Suprapubic skin (tissue), 4 donors: ENCODE data around the gene PLXNB2. TPM values are rescaled to one million over a fixed set of nuclear protein-coding genes. Genes with fewer than 3 reads are reported as not detected.

ENCODE experiments used
- DNase-seq, 2 donors: peaks; one replicate each; pipeline ENCODE4 v3.0.0-alpha.2; 2019; ENCODE audit warnings: low spot score in 2 of 2
- H3K27ac ChIP-seq: fragments of 200-600 bp; sonication (generic); one replicate; pipeline ENCODE4 v1.5.1; 2019
- H3K27me3 ChIP-seq: fragments of 200-600 bp; sonication (generic); one replicate; pipeline ENCODE4 v1.5.1; 2019
- H3K36me3 ChIP-seq: fragments of 200-600 bp; sonication (generic); one replicate; pipeline ENCODE4 v1.5.1; 2019
- H3K4me1 ChIP-seq: fragments of 200-600 bp; sonication (generic); one replicate; pipeline ENCODE4 v1.5.1; 2019
- H3K4me3 ChIP-seq: fragments of 200-600 bp; sonication (generic); one replicate; pipeline ENCODE4 v1.5.1; 2019; ENCODE audit warnings: mild to moderate bottlenecking
- H3K9me3 ChIP-seq: fragments of 200-600 bp; sonication (generic); one replicate; pipeline ENCODE4 v1.5.1; 2019
- EP300 ChIP-seq: sonication (generic); formaldehyde crosslinking; IDR thresholded peaks from one replicate; pipeline ENCODE4 v1.6.1; 2017; ENCODE audit warnings: antibody characterized with exemption
- POLR2A ChIP-seq, 2 donors: fragments of 450-650 bp; IDR thresholded peaks; one replicate each; pipeline ENCODE4 v1.6.1; 2017; ENCODE audit warnings: antibody characterized with exemption in 2 of 2, mild to moderate bottlenecking in 2 of 2, moderate library complexity in 2 of 2
- POLR2AphosphoS5 ChIP-seq, 3 donors: sonication (generic); formaldehyde crosslinking; IDR thresholded peaks; one replicate each; pipeline ENCODE4 v1.6.1; 2017; ENCODE audit warnings: antibody characterized with exemption in 3 of 3
- WGBS: methylation state at CpG from one replicate; pipeline ENCODE4 v1.1.5; 2018; 5-methylcytosine and 5-hydroxymethylcytosine counted together
- total RNA-seq, 4 donors: library from RNA; depleted of rRNA; stranded (reverse); fragments of >200 nt; gene quantifications; one replicate each; pipeline ENCODE4 v1.1.0, GENCODE V29; 2016
- TF ChIP-seq, protein P1 (sequence below), 2 donors: fragments of 200-600 bp in 1 of 2; fragments of 450-650 bp in 1 of 2; sonication (generic) in 1 of 2; IDR thresholded peaks; one replicate each; pipeline ENCODE4 v1.5.1; 2016 to 2019; ENCODE audit warnings: antibody characterized with exemption in 2 of 2, mild to moderate bottlenecking in 1 of 2, moderate library complexity in 1 of 2

The PLXNB2 gene
- total RNA-seq, 4 donors from 2014 or later, result 117 to 231 (median 192) TPM

DNA sequence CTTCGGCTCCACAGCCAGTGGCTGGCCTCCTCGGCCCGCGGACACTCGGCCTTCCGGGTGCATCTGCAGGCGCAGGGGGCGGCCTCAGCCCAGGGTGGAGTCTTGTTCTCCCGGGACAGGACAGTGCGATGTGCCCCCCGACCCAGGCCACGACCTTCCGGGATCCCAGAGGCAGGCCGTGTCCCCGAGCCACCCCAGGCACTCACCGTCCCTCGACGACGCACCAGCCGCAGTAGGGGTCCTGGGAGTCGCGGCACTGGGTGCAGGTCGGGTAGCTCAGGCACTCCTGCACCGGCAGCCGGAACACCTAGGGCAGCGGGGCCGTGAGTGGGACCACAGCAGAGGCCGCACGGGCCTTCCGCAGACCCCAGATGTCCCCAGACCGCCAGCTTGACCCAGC, 19.7 kb downstream of the PLXNB2 start:
- Histone ChIP-seq H3K4me1 (peaks cover 9% of the 10 kb centered on the region), H3K4me3 (no peak overlapping the region), H3K27me3 (no peaks in the 10 kb centered on the region), H3K9me3 (no peaks in the 10 kb centered on the region), H3K36me3 (peaks cover 80% of the 10 kb centered on the region), H3K27ac (no peak overlapping the region)
- WGBS, result no CpG with 5 or more reads among the region's 31 CpGs
- no peak for TF ChIP-seq POLR2A (IDR thresholded peaks at IDR 0.05)
- no peak for TF ChIP-seq POLR2AphosphoS5 (IDR thresholded peaks at IDR 0.05)
- TF ChIP-seq EP300, result no peak
- TF ChIP-seq, protein P1, sequence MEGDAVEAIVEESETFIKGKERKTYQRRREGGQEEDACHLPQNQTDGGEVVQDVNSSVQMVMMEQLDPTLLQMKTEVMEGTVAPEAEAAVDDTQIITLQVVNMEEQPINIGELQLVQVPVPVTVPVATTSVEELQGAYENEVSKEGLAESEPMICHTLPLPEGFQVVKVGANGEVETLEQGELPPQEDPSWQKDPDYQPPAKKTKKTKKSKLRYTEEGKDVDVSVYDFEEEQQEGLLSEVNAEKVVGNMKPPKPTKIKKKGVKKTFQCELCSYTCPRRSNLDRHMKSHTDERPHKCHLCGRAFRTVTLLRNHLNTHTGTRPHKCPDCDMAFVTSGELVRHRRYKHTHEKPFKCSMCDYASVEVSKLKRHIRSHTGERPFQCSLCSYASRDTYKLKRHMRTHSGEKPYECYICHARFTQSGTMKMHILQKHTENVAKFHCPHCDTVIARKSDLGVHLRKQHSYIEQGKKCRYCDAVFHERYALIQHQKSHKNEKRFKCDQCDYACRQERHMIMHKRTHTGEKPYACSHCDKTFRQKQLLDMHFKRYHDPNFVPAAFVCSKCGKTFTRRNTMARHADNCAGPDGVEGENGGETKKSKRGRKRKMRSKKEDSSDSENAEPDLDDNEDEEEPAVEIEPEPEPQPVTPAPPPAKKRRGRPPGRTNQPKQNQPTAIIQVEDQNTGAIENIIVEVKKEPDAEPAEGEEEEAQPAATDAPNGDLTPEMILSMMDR (IDR thresholded peaks at IDR 0.05), result no peak
- no peak for DNase-seq

DNA sequence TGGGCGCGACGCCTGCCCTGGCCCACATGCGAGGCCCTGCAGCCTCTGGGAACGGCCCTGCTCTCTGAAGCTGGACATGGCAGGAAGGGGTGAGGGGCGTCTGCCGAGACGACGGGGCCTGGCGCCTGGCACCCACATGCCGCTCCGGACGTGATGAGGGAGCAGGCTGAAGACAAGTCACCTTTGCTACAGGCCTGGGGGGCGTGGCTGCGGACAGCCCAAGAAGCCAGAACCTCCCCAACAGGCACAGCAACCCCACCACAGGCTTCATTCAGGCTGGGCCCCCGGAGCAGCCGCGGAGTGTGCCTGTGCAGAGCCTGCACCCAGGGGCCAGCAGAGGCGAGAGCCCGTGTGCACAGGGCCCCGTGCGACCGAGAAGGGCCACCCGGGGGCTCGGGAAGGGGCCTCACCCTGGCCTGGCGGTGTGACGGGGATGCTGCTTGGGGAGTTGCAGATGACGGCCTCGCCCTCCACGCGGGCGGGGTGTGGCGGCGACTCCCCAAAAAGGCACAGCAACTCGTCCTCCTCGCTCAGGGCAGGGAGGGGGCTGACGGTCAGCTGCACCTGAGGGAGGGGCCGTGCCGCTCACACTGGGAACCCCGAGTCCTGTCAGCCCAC, 20.6 kb downstream of the PLXNB2 start:
- Histone ChIP-seq H3K36me3 (peaks cover 89% of the 10 kb centered on the region), H3K9me3 (no peaks in the 10 kb centered on the region), H3K27ac (peak overlapping the region; percentile 8), H3K27me3 (no peaks in the 10 kb centered on the region), H3K4me3 (no peak overlapping the region), H3K4me1 (peaks cover 14% of the 10 kb centered on the region)
- DNase-seq, result no peak
- TF ChIP-seq EP300 (no peak), POLR2A (IDR thresholded peaks at IDR 0.05) (no peak), POLR2AphosphoS5 (IDR thresholded peaks at IDR 0.05) (no peak)
- TF ChIP-seq, protein P1 (IDR thresholded peaks at IDR 0.05), result no peak
- WGBS, result 100% methylated on average over 3 of the region's 40 CpGs

DNA sequence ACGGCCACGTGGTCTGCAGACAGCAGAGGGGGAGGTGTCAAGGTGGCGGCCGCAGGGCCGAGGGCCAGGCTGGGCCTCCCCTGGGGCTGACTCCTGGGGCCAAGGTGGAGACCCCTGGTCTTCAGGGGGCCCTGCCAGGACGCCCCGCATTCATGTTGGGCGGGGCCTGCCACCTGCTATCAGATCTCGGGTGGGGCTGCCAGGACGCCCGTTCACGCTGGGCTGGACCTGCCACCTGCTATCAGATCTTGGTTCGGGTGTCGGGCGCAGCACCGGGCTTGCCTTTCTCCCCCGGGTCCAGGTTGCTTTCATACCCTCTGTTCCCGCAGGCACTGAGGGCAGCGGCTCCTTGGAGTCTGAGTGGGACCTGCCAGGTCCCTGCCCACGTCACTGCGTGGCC, 21.2 kb downstream of the PLXNB2 start:
- peaks cover 92% of the 10 kb centered on the region for H3K36me3 ChIP-seq
- no peaks in the 10 kb centered on the region for H3K9me3 ChIP-seq
- no peak for TF ChIP-seq POLR2AphosphoS5 (IDR thresholded peaks at IDR 0.05)
- TF ChIP-seq, protein P1 (IDR thresholded peaks at IDR 0.05), result no peak
- TF ChIP-seq POLR2A (IDR thresholded peaks at IDR 0.05), result no peak
- TF ChIP-seq EP300, result no peak
- H3K27ac ChIP-seq, result peak overlapping the region; percentile 8
- H3K27me3 ChIP-seq, result no peaks in the 10 kb centered on the region
- H3K4me1 ChIP-seq, result peaks cover 15% of the 10 kb centered on the region
- no peak overlapping the region for H3K4me3 ChIP-seq
- no peak for DNase-seq
- 93% methylated on average over 2 of the region's 21 CpGs for WGBS

DNA sequence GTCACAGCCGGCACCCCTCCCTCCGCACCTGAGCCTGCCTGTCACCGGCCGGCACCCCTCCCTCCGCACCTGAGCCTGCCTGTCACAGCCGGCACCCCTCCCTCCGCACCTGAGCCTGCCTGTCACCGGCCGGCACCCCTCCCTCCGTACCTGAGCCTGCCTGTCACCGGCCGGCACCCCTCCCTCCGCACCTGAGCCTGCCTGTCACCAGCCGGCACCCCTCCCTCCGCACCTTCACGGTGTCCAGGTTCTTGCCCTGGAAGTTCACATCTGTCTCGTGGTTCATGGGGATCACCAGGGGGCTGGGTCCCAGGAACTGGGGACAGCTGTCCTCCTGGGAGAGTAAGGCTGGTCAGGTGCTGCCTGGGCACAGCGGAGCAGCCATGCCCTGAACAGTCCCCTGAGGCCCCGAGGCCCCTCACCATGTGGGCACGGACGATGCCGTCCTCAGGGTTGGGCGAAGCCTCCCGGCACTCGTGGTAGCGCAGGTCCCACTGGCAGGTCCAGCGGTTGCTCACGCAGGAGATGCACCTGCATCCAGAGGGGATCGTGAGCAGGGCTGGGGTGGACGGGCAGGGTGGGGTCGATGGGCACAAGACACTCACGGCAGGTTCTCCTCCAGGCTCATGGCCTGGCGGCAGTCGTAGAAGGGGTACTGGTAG, 21.7 kb downstream of the PLXNB2 start:
- TF ChIP-seq POLR2AphosphoS5 (IDR thresholded peaks at IDR 0.05) (no peak), EP300 (no peak), POLR2A (IDR thresholded peaks at IDR 0.05) (no peak)
- 89% methylated on average over 5 of the region's 34 CpGs for WGBS
- peak overlapping the region; percentile 8 for H3K27ac ChIP-seq
- H3K4me3 ChIP-seq, result no peak overlapping the region
- H3K36me3 ChIP-seq, result peaks cover 92% of the 10 kb centered on the region
- DNase-seq, result no peak
- no peaks in the 10 kb centered on the region for H3K27me3 ChIP-seq
- no peaks in the 10 kb centered on the region for H3K9me3 ChIP-seq
- H3K4me1 ChIP-seq, result peaks cover 15% of the 10 kb centered on the region

DNA sequence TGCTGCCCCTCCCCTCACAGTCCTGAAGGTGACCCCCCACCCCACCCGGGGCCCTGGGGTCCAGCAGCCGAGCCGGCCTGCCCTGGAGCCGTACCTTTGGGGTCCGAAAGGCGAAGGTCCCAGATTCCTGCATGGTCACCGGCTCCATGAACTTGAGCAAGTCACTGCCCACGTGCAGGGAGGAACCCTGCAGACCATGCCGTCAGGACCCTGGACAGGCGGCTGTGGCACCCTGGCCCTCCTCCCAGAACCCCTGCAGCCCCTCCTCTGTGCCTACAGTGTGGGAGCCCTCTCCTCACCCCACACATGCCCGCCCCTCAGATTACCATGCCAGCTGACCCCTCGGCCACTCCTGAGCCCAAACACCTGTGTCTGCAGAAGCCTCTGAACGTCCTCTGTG, 23.0 kb downstream of the PLXNB2 start:
- no peak for DNase-seq
- H3K36me3 ChIP-seq, result peaks cover 93% of the 10 kb centered on the region
- H3K27me3 ChIP-seq, result no peaks in the 10 kb centered on the region
- no peaks in the 10 kb centered on the region for H3K9me3 ChIP-seq
- H3K4me3 ChIP-seq, result no peak overlapping the region
- H3K27ac ChIP-seq, result no peak overlapping the region
- TF ChIP-seq POLR2A (IDR thresholded peaks at IDR 0.05) (no peak), POLR2AphosphoS5 (IDR thresholded peaks at IDR 0.05) (no peak), EP300 (no peak)
- TF ChIP-seq, protein P1 (IDR thresholded peaks at IDR 0.05), result no peak
- H3K4me1 ChIP-seq, result peaks cover 15% of the 10 kb centered on the region
- WGBS, result 95% methylated on average over 4 of the region's 13 CpGs
